Large intestine (tissue), 3 donors: ENCODE data around the gene PSMD12. TPM values are rescaled to one million over a fixed set of nuclear protein-coding genes. Genes with fewer than 3 reads are reported as not detected.
"Not testable (repeated sequence)": the region's sequence is repeated elsewhere in the genome, so short reads cannot be mapped to it uniquely, and the experiment has no call there.

Experiments used
- DNase-seq, 2 donors: peaks; one replicate each; pipeline versions ENCODE4 v3.0.0 to v3.0.0-alpha.2; 2013
- H3K27ac ChIP-seq: one replicate; pipeline ENCODE4 v1.5.1; 2013; ENCODE audit warnings: low read length
- H3K27me3 ChIP-seq: 2 replicates; pipeline ENCODE4 v1.6.1; 2013; ENCODE audit warnings: low read length; ENCODE audit not compliant: control insufficient read depth, insufficient read depth
- H3K36me3 ChIP-seq: 2 replicates; pipeline ENCODE4 v1.6.1; 2013; ENCODE audit warnings: low read length; ENCODE audit not compliant: control insufficient read depth, insufficient read depth
- H3K4me1 ChIP-seq: one replicate; pipeline ENCODE4 v1.6.1; 2013; ENCODE audit warnings: low read length; ENCODE audit not compliant: control insufficient read depth, insufficient read depth
- H3K4me3 ChIP-seq: one replicate; pipeline ENCODE4 v1.5.1; 2013; ENCODE audit warnings: low read length
- H3K9me3 ChIP-seq: one replicate; pipeline ENCODE4 v1.6.1; 2013; ENCODE audit warnings: mild to moderate bottlenecking, low read depth, low read length, moderate library complexity; ENCODE audit not compliant: control insufficient read depth
- WGBS: methylation state at CpG from one replicate; pipeline ENCODE4 v1.1.5; 2013; ENCODE audit warnings: low lambda C conversion rate; ENCODE audit not compliant: insufficient coverage; 5-methylcytosine and 5-hydroxymethylcytosine counted together
- polyA plus RNA-seq: library from polyadenylated mRNA; unstranded; fragments of 120-200 nt; gene quantifications from one replicate; pipeline ENCODE4 v1.2.1, GENCODE V29; 2013

PSMD12 gene
- polyA plus RNA-seq, 1 donor: 34.1 TPM

DNA sequence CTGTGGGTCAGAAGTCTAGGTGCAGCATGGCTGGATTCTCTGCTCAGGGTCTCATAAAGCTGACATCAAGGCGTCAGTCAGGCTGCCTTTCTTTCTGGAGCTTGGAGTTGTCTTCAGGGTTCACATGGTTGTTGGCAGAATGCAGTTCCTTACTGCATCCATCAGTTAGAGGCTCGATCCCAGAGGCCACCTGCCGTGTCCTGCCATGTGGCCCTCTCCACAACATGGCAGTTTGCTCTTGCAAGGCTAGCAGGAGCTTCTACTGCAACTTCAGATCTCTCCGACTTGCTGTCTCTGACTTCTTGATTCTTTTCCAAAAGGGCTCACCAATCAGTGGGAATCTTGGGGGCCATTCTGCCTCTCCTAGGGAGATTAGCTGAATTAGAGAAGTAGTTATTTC is 22.6 kb upstream of the PSMD12 start:
- H3K9me3 ChIP-seq: no peaks in the 10 kb centered on the region
- WGBS: no CpG with 5 or more reads among the region's 4 CpGs

DNA sequence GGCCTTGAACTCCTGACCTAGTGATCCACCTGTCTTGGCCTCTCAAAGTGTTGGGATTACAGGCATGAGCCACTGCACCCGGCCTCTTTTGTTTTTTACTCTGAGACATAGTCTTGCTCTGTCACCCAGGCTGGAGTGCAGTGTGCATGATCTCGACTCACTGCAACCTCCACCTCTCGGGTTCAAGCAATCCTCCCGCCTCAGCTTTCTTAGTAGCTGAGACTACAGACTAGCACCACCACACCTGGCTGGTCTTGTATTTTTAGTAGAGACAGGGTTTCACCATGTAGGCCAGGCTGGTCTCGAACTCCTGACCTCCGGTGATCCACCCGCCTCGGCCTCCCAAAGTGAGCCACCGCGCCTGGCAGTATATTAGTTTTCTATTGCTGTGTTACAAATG is 22.2 kb upstream of the PSMD12 start:
- not testable (repeated sequence) for H3K27me3 ChIP-seq, H3K9me3 ChIP-seq, H3K4me3 ChIP-seq, H3K36me3 ChIP-seq, H3K27ac ChIP-seq, H3K4me1 ChIP-seq, DNase-seq
- no CpG with 5 or more reads among the region's 10 CpGs for WGBS

More for the DNA sequence above, 22.6 kb upstream of the PSMD12 start:
- Histone ChIP-seq H3K4me3 (no peak overlapping the region), H3K27me3 (no peaks in the 10 kb centered on the region), H3K36me3 (no peaks in the 10 kb centered on the region), H3K27ac (no peak overlapping the region), H3K4me1 (no peaks in the 10 kb centered on the region)
- no peak for DNase-seq

DNA sequence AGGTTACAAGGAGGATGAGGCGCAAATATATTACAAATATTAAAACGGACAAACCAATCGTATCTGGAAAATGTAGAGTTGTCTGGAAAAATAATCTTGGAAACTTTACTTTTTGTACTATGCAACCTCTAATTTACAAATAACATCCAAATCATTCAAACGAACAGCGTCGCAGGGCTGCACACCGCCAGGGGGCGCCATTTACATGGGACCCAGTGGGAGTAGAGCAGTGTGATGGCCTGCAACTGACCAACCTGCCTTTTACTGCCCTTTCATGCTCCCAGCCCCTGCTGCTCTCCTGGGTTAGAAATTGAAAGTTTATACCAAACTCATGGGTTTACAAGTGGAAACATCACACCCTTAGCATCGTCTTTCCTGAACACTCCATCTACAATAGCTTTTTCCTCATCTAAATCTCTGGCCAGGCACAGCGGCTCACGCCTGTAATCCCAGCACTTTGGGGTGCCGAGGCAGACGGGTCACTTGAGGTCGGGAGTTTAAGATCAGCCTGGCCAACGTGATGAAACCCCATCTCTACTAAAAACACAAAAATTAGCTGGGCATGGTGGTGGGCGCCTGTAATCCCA is 20.7 kb upstream of the PSMD12 start:
- Histone ChIP-seq H3K4me1 (no peaks in the 10 kb centered on the region), H3K4me3 (no peak overlapping the region), H3K27ac (no peak overlapping the region), H3K27me3 (no peaks in the 10 kb centered on the region), H3K36me3 (no peaks in the 10 kb centered on the region), H3K9me3 (no peaks in the 10 kb centered on the region)
- WGBS: 75% methylated on average over 3 of the region's 16 CpGs
- no peak for DNase-seq

DNA sequence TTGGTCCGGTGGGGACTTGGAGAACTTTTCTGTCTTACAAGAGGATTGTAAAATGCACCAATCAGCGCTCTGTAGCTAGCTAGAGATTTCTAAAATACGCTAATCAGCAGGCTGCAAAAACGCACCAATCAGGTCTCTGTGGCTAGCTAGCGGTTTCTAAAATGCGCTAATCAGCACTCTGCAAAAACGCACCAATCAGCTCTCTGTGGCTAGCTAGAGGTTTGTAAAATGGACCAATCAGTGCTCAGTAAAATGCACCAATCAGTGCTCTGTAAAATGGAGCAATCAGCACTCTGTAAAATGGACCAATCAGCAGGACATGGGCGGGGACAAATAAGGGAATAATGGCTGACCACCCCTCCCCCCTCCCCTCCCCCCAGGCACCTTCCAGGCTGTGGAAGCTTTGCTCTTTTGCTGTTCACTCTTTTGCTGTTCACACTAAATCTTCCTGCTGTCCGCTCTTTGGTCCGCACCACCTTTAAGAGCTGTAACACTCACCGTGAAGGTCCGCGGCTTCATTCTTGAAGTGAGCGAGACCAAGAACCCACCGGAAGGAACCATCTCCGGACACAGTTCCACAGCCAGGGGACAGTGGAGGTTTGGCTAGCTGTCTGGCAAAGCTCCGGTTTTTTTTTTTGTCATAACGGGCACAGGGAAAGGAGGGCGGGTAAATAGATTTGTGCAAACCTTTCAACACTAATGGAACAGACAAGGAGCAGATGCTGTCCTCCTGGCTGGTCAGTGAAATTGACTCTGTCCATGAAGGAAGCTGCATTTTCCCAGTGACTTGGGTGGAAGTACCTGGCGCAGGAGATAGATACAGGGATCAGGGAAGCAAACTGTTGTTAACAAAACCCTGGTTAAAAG is 19.0 kb upstream of the PSMD12 start:
- Histone ChIP-seq H3K27me3 (no peaks in the 10 kb centered on the region), H3K4me3 (no peak overlapping the region), H3K9me3 (no peaks in the 10 kb centered on the region), H3K36me3 (no peaks in the 10 kb centered on the region), H3K4me1 (no peaks in the 10 kb centered on the region), H3K27ac (no peak overlapping the region)
- no peak for DNase-seq
- 94% methylated on average over 3 of the region's 20 CpGs for WGBS

DNA sequence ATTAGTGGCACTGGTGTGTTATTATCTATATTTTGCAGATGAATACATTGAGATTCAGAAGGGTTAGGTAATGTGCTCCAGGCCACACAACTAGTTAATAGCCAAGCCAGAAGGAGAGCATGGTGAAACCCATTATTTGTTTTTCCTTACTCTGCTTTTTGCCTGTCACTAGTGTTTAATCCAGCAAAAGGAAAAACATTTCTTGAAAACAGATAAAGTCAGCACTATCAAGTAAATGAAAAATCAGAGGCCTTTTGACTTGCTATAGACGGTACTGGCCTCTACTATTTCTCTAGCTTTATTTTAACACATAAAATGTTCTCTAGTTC is 15.5 kb upstream of the PSMD12 start:
- Histone ChIP-seq H3K4me1 (peaks cover 3% of the 10 kb centered on the region), H3K4me3 (no peak overlapping the region), H3K36me3 (no peaks in the 10 kb centered on the region), H3K9me3 (no peaks in the 10 kb centered on the region), H3K27ac (no peak overlapping the region), H3K27me3 (peaks cover 2% of the 10 kb centered on the region)
- WGBS: 60% methylated on average over 1 of the region's 1 CpG
- no peak for DNase-seq

DNA sequence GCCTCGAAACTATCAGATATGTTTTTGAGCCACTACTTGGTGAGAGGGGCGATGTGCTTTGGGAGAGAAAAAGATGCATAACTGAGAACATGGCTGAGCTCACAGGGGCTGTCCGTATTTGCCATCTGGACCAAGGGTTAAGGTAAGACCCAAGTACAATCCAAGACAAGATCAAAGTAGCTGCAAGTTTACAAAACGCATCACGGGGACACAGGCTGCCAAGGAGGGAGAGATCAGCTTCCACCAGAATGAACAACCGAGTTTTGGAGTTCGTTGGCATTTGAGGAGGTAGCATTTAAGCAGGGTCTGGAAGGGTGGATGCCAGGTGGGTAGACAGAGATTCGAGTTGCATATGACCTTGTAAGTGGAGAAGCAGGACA is 12.9 kb upstream of the PSMD12 start:
- H3K4me1 ChIP-seq: peaks cover 3% of the 10 kb centered on the region
- no peaks in the 10 kb centered on the region for H3K9me3 ChIP-seq
- no peaks in the 10 kb centered on the region for H3K36me3 ChIP-seq
- no CpG with 5 or more reads among the region's 8 CpGs for WGBS
- H3K27ac ChIP-seq: no peak overlapping the region
- no peak for DNase-seq
- H3K4me3 ChIP-seq: peak overlapping the region; percentile 50
- peaks cover 7% of the 10 kb centered on the region for H3K27me3 ChIP-seq

DNA sequence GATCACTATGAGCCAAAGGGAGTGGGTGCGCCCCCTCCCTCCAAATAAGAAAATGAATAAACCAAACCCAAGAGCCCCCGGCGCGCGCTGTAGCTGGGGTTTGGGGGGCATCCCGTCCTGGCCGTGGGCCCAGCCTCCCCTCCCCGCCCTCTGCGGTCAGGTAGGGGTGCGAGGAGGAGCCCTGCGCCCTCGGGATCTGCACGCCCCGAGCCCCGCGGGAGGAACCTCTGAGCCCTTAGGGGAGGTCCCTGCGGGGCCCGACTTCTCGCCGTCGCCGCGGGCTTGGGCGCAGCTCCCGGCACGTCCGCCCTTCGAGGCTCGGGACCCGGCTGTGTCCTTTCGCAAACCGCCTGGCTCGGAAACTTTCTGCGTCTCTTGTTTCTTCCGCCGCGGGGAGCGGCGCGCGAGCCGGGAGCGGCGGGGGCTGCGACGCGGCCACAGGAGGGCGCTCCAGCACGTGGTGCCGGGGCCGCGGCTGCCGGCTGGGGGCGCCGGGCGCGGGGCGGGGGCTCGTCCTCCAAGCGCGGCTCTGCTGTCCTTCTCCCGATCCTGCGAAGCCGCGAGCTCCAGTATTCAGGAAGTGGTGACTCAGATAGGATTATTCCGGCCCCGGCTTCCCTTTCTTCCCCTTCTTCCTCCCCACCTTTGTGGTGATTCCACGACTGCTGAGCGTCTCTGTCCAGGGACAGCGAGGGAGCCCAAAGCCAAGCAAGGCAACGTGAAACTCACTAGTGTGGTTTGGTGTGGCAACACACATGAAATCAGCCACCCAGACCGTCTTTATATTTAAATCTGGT is 12.3 kb upstream of the PSMD12 start:
- peaks cover 7% of the 10 kb centered on the region for H3K27me3 ChIP-seq
- WGBS: no CpG with 5 or more reads among the region's 72 CpGs
- peak overlapping the region; percentile 55 for H3K4me3 ChIP-seq
- H3K27ac ChIP-seq: peak overlapping the region; percentile 33
- H3K4me1 ChIP-seq: peaks cover 3% of the 10 kb centered on the region
- DNase-seq: peak; percentile 38 to 72
- no peaks in the 10 kb centered on the region for H3K36me3 ChIP-seq
- H3K9me3 ChIP-seq: no peaks in the 10 kb centered on the region

DNA sequence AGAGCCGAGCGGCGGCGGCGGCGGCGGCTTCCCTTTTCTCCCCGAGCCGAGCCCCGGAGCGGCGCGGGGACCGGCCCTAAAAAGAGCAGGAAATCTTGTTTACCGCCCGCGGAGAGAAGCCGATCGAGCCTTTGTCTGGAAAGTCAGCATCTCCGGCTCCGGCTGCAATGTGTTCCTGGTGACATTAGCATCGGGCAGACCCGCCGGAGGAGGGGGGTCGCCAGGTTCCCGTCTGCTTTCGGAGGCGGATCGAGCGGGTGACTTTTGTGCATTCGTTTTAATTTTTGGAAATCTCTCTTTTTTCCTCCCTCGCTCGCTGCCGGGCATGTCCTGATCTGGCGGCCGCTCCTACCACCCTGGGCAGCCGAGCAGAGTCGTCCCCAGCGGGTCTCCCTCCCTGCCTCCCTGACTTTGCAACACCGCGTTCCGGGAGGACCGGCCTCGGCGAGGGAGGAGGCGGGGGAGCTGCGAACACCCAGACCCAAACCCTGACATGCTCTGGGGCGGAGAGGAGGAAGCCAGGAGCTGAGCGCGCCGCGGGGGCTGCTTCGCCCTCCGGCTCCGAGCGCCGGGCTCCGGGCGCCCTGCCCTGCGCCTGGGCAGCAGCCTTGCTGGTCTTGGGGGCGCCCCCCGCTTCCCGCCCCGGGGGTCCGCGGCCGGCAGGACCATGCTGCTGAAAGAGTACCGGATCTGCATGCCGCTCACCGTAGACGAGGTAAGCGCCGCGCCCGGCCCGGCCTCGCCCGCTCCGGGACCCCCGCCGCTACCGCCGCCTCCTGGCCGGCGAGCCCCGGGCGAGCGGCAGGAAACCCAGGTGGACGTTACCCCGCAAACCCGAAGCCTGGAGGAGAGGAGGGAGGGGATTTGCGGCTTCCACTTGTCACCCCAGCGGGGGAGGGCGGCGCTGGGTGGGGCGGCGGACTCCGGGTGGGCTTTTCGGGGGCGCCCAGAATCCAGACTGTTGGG is 11.4 kb upstream of the PSMD12 start:
- Histone ChIP-seq H3K36me3 (no peaks in the 10 kb centered on the region), H3K27ac (peak overlapping the region; percentile 44), H3K4me1 (peaks cover 3% of the 10 kb centered on the region), H3K27me3 (peaks cover 7% of the 10 kb centered on the region), H3K4me3 (peak overlapping the region; percentile 55), H3K9me3 (no peaks in the 10 kb centered on the region)
- no CpG with 5 or more reads among the region's 100 CpGs for WGBS
- peak; percentile 28 to 50 for DNase-seq

DNA sequence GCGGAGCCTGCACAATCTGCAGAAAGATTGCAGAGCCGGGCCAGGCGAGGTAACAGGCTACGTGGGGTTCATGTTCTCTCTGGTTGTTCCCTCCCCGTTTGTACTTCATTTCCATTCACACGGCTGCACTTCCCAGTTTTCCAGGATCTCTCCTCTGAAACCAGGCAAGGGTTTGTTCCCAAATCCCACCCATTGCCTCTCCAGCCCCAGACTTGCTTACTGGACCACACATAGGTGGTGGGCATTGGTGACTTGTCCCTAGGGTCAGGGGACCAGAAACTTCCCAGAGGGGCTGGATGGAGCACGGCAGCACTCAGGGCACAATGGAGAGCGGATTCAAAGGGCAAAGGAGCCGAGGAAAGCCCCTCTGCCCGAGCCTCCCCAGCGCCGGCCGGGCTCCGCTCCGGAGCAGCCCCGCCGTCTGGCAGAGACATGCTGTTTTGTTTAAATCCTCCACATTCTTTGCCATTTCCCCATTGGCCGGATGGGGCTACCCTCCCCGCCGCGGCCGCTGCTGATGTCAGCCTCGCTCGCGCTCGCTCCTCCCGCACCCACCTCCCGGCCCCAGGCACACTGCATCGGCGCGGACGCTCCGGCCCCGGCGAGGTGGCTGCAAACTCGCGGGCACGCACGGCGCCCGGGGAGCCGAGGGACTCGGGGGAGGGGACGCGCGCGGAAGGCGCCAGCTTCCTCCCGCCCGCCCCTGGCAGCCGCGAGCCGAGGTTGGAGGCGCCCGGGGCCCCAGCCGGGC is 10.5 kb upstream of the PSMD12 start, which contains the start of gene PITPNC1:
Gene PITPNC1, plus strand, starts transcription at position 545 of the 751 bp plus-strand sequence.
- peak; percentile 53 to 78 for DNase-seq

More for the DNA sequence above, 10.5 kb upstream of the PSMD12 start, which contains the start of gene PITPNC1:
- H3K4me3 ChIP-seq: peak within 1 kb of the TSS; percentile 58
- no peaks in the 10 kb centered on the region for H3K36me3 ChIP-seq
- peaks cover 7% of the 10 kb centered on the region for H3K27me3 ChIP-seq
- H3K4me1 ChIP-seq: peaks cover 3% of the 10 kb centered on the region
- peak within 1 kb of the TSS; percentile 75 for H3K27ac ChIP-seq
- WGBS: no CpG with 5 or more reads among the region's 56 CpGs
- no peaks in the 10 kb centered on the region for H3K9me3 ChIP-seq
